Activated CD4-positive, alpha-beta T cell treated with anti-CD3 and anti-CD28 coated beads, Interleukin-2, amount 50 U/mL, for 24 hours (primary cell): ENCODE results near the gene FAM186B.

Source experiments
- DNase-seq, 2 donors: peaks; one replicate each; pipeline ENCODE4 v3.0.0-alpha.2; 2020; ENCODE audit warnings: low read depth in 1 of 2, low spot score in 1 of 2

Gene FAM186B

GRCh38 chr12:49554266-49554665, 51.2 kb downstream of the FAM186B start:
- DNase-seq, result no peak

GRCh38 chr12:49553512-49554088, 51.8 kb downstream of the FAM186B start:
- no peak for DNase-seq

GRCh38 chr12:49552899-49553298, 52.5 kb downstream of the FAM186B start:
- DNase-seq, result no peak

GRCh38 chr12:49552425-49552824, 53.0 kb downstream of the FAM186B start:
- DNase-seq, result no peak

- DNase-seq, result no peak
Observed at GRCh38 chr12:49552014-49552413, 53.4 kb downstream of the FAM186B start.

- DNase-seq, result no peak
Observed at GRCh38 chr12:49550693-49551252, 54.7 kb downstream of the FAM186B start.

GRCh38 chr12:49549735-49550692, 55.4 kb downstream of the FAM186B start:
- DNase-seq, result no peak

- DNase-seq, result no peak
Observed at GRCh38 chr12:49548822-49549648, 56.4 kb downstream of the FAM186B start.

GRCh38 chr12:49548481-49548821, 57.0 kb downstream of the FAM186B start:
- DNase-seq, result no peak

- DNase-seq, result no peak
Observed at GRCh38 chr12:49547090-49547690, 58.2 kb downstream of the FAM186B start.

GRCh38 chr12:49546481-49546880, 59.0 kb downstream of the FAM186B start:
- DNase-seq, result no peak

- DNase-seq, result no peak
Observed at GRCh38 chr12:49545815-49546214, 59.6 kb downstream of the FAM186B start.

- no peak for DNase-seq
Observed at GRCh38 chr12:49543914-49544815, 61.3 kb downstream of the FAM186B start.

GRCh38 chr12:49543221-49543913, 62.1 kb downstream of the FAM186B start:
- DNase-seq, result no peak

GRCh38 chr12:49542592-49543160, 62.8 kb downstream of the FAM186B start:
- DNase-seq, result no peak

- DNase-seq, result no peak
Observed at GRCh38 chr12:49541911-49542505, 63.4 kb downstream of the FAM186B start.

- no peak for DNase-seq
Observed at GRCh38 chr12:49541140-49541861, 64.1 kb downstream of the FAM186B start.
